Measurements from ENCODE around the gene MICAL2. TPM values are rescaled to one million over a fixed set of nuclear protein-coding genes. Genes with fewer than 3 reads are reported as not detected.

Gene MICAL2
- total and polyA plus RNA-seq, 2 of the 13 experiments (the other 11 are each of a cell fraction or from before 2014, with no cell fraction given), result 0.78 to 1.1 TPM

- no TSS peak for BruUV-seq (replicated peaks)
- Histone ChIP-seq H3K36me3 (replicated peaks in 1 of 2; ENCODE audit: control insufficient read depth in 1 of 2, insufficient read depth in 2 of 2, low read length in 2 of 2) (no peaks in the 10 kb centered on the region), H4K20me1 (ENCODE audit: insufficient read depth, low read length) (no peaks in the 10 kb centered on the region), H3K79me2 (ENCODE audit: insufficient read depth, low read length) (no peaks in the 10 kb centered on the region), H3K27me3 (ENCODE audit: control insufficient read depth in 1 of 2, insufficient read depth in 2 of 2, low read length in 2 of 2) (no peaks in the 10 kb centered on the region), H3K4me2 (ENCODE audit: low read depth, low read length) (no peak overlapping the region), H3K9ac (ENCODE audit: insufficient read depth, low read depth, low read length) (no peak overlapping the region), H2AFZ (ENCODE audit: low read length) (no peak overlapping the region), H3K4me3 (replicated peaks in 1 of 3; ENCODE audit: insufficient read depth in 1 of 3, low read depth in 2 of 3, low read length in 3 of 3) (no peak overlapping the region), H3K4me1 (ENCODE audit: insufficient read depth, low read length) (peaks cover 31% of the 10 kb centered on the region), H3K9me3 (ENCODE audit: low read length) (no peaks in the 10 kb centered on the region), H3K27ac (ENCODE audit: extremely low read length, insufficient read depth, low read length) (no peak overlapping the region)
- TF ChIP-seq ZNF160 (CRISPR knock-in tag; IDR thresholded peaks at IDR 0.05) (no peak), GTF2F1 (IDR thresholded peaks at IDR 0.05; ENCODE audit: low read length) (no peak), TBP (CRISPR knock-in tag; IDR thresholded peaks at IDR 0.05) (no peak), SRSF9 (IDR thresholded peaks at IDR 0.05; ENCODE audit: borderline replicate concordance, insufficient read depth, low read depth, low read length, poor library complexity, severe bottlenecking) (no peak)
- in situ Hi-C loops (cut with HindIII; ENCODE audit: extremely low pct_ligation_motif_present, low pct_unique_long_range_greater_than_20kb), result no loop called here
- 83% methylated on average over 2 of the region's 2 CpGs for WGBS (ENCODE audit: low lambda C conversion rate)
- FAIRE-seq (no peak), ATAC-seq (no peak), DNase-seq (ENCODE audit: low spot score) (no peak)
- POLR2A ChIA-PET, result no interaction called here
- intact Hi-C loops (cut with micrococcal nuclease; ENCODE audit: unreplicated experiment), result no loop called here
- CTCF ChIA-PET (ENCODE audit: low intra/inter-chr PET ratio, low total read pairs), result no interaction called here
These were observed 31.8 kb downstream of the MICAL2 start for GRCh38 chr11:12142176-12142575.

- Histone ChIP-seq H4K20me1 (ENCODE audit: insufficient read depth, low read length) (no peaks in the 10 kb centered on the region), H3K36me3 (replicated peaks in 1 of 2; ENCODE audit: control insufficient read depth in 1 of 2, insufficient read depth in 2 of 2, low read length in 2 of 2) (no peaks in the 10 kb centered on the region), H3K9ac (ENCODE audit: insufficient read depth, low read depth, low read length) (no peak overlapping the region), H3K4me1 (ENCODE audit: insufficient read depth, low read length) (peaks cover 28% of the 10 kb centered on the region), H2AFZ (ENCODE audit: low read length) (no peak overlapping the region), H3K27me3 (ENCODE audit: control insufficient read depth in 1 of 2, insufficient read depth in 2 of 2, low read length in 2 of 2) (no peaks in the 10 kb centered on the region), H3K79me2 (ENCODE audit: insufficient read depth, low read length) (no peaks in the 10 kb centered on the region), H3K4me2 (ENCODE audit: low read depth, low read length) (no peak overlapping the region), H3K27ac (ENCODE audit: extremely low read length, insufficient read depth, low read length) (no peak overlapping the region), H3K4me3 (replicated peaks in 1 of 3; ENCODE audit: insufficient read depth in 1 of 3, low read depth in 2 of 3, low read length in 3 of 3) (no peak overlapping the region), H3K9me3 (ENCODE audit: low read length) (no peaks in the 10 kb centered on the region)
- CTCF ChIA-PET (ENCODE audit: low intra/inter-chr PET ratio, low total read pairs), result no interaction called here
- intact Hi-C loops (cut with micrococcal nuclease; ENCODE audit: unreplicated experiment), result no loop called here
- ATAC-seq, result no peak
- POLR2A ChIA-PET, result no interaction called here
- FAIRE-seq, result no peak
- WGBS (ENCODE audit: low lambda C conversion rate), result 90% methylated on average over 3 of the region's 3 CpGs
- BruUV-seq (replicated peaks), result no TSS peak
- no peak for DNase-seq (ENCODE audit: low spot score)
- in situ Hi-C loops (cut with HindIII; ENCODE audit: extremely low pct_ligation_motif_present, low pct_unique_long_range_greater_than_20kb), result no loop called here
- TF ChIP-seq NFYC (CRISPR knock-in tag; IDR thresholded peaks at IDR 0.05), result no peak
- no peak for TF ChIP-seq TP53 (CRISPR knock-in tag; conservative IDR thresholded peaks at IDR 0.05)
- no peak for TF ChIP-seq ZNF280D (CRISPR knock-in tag; IDR thresholded peaks at IDR 0.05)
- TF ChIP-seq ZNF496 (CRISPR knock-in tag; IDR thresholded peaks at IDR 0.05; ENCODE audit: insufficient replicate concordance), result no peak
- TF ChIP-seq ZNF597 (CRISPR knock-in tag; IDR thresholded peaks at IDR 0.05), result no peak
- TF ChIP-seq KDM2A (CRISPR knock-in tag; IDR thresholded peaks at IDR 0.05; ENCODE audit: borderline replicate concordance, low read depth), result no peak
- no peak for TF ChIP-seq MYNN (CRISPR knock-in tag; IDR thresholded peaks at IDR 0.05; ENCODE audit: low read depth)
- TF ChIP-seq FOXA1 (IDR thresholded peaks at IDR 0.05), result no peak
- no peak for TF ChIP-seq FOXA1 (CRISPR knock-in tag; IDR thresholded peaks at IDR 0.05)
- no peak for TF ChIP-seq ZNF367 (CRISPR knock-in tag; IDR thresholded peaks at IDR 0.05; ENCODE audit: borderline replicate concordance)
- TF ChIP-seq SUZ12 (IDR thresholded peaks at IDR 0.05; ENCODE audit: low read depth, low read length), result no peak
- TF ChIP-seq NFYB (CRISPR knock-in tag; IDR thresholded peaks at IDR 0.05), result no peak
- TF ChIP-seq ZNF205 (CRISPR knock-in tag; IDR thresholded peaks at IDR 0.05), result no peak
- no peak for TF ChIP-seq ZNF558 (CRISPR knock-in tag; IDR thresholded peaks at IDR 0.05; ENCODE audit: borderline replicate concordance)
These were observed 32.5 kb downstream of the MICAL2 start for GRCh38 chr11:12142909-12143308.
